ENCODE results near the gene ACOT7.

ACOT7 gene

DNA sequence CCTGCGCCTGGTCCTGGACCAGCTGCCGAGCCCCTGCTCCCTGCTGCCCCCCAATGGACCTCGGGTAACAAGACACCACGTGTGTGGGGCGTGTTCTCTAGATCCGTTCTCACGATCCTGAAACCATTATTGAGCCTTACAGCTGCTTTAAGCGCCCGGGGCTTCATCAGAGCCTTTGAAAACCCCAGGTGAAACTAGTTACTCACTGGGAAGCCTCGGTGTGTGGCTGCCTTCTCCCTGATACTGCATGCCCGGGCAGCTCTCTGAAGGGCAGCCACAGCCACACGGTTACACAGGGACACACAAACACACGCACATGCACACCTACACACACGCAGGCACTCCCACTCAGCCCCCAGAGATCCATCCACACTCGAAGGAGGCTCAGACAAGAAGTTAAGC, 20.9 kb upstream of the ACOT7 start:
- no peaks in the 10 kb centered on the region for H3K4me1 Mint-ChIP-seq
- no peaks in the 10 kb centered on the region for H3K36me3 Mint-ChIP-seq (ENCODE audit: low read depth)
- TF ChIP-seq, protein P1, sequence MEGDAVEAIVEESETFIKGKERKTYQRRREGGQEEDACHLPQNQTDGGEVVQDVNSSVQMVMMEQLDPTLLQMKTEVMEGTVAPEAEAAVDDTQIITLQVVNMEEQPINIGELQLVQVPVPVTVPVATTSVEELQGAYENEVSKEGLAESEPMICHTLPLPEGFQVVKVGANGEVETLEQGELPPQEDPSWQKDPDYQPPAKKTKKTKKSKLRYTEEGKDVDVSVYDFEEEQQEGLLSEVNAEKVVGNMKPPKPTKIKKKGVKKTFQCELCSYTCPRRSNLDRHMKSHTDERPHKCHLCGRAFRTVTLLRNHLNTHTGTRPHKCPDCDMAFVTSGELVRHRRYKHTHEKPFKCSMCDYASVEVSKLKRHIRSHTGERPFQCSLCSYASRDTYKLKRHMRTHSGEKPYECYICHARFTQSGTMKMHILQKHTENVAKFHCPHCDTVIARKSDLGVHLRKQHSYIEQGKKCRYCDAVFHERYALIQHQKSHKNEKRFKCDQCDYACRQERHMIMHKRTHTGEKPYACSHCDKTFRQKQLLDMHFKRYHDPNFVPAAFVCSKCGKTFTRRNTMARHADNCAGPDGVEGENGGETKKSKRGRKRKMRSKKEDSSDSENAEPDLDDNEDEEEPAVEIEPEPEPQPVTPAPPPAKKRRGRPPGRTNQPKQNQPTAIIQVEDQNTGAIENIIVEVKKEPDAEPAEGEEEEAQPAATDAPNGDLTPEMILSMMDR (IDR thresholded peaks at IDR 0.05; ENCODE audit: unreplicated experiment in 3 of 3) = peak; percentile 36 to 55 (median 46)
- peak overlapping the region in 1 of 3 experiments; percentile 60 for H3K27ac Mint-ChIP-seq
- no peaks in the 10 kb centered on the region for H3K9me3 Mint-ChIP-seq
- no peak overlapping the region for H3K4me3 Mint-ChIP-seq
- peaks cover 82% of the 10 kb centered on the region for H3K27me3 Mint-ChIP-seq (ENCODE audit: low read depth)

DNA sequence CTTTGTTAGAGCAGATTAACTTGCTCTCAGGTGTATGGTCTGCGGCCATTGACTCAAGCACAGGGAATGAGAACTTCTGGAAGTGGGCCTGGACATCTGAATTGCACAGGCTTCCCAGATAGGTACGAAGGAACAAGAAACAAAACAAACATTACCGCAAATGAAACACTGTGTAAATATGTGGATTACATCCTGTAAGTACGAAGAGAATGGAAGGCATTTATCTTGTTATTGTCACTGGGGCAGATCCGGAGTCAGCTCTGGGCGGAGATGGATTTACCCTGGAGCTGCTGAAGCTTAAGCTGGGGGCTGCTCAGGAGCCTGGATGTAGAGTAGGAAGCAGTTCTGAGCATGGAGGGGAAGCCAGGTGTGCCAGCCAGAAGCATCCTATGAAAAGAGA, 19.3 kb upstream of the ACOT7 start:
- Mint-ChIP-seq H3K27ac (no peak overlapping the region), H3K9me3 (no peaks in the 10 kb centered on the region), H3K36me3 (ENCODE audit: low read depth) (no peaks in the 10 kb centered on the region), H3K4me3 (no peak overlapping the region), H3K4me1 (no peaks in the 10 kb centered on the region), H3K27me3 (ENCODE audit: low read depth) (peaks cover 76% of the 10 kb centered on the region)
- TF ChIP-seq, protein P1 (IDR thresholded peaks at IDR 0.05; ENCODE audit: unreplicated experiment in 3 of 3) = no peak

- no peak overlapping the region for H3K4me3 Mint-ChIP-seq
- peaks cover 73% of the 10 kb centered on the region for H3K27me3 Mint-ChIP-seq (ENCODE audit: low read depth)
- H3K27ac Mint-ChIP-seq = no peak overlapping the region
- H3K36me3 Mint-ChIP-seq (ENCODE audit: low read depth) = no peaks in the 10 kb centered on the region
- H3K4me1 Mint-ChIP-seq = no peaks in the 10 kb centered on the region
- TF ChIP-seq, protein P1 (IDR thresholded peaks at IDR 0.05; ENCODE audit: unreplicated experiment in 3 of 3) = no peak
- no peaks in the 10 kb centered on the region for H3K9me3 Mint-ChIP-seq
These were observed 16.8 kb upstream of the ACOT7 start for GRCh38 chr1:6410248-6410893.

GRCh38 chr1:6409733-6410132, 16.2 kb upstream of the ACOT7 start:
- H3K27me3 Mint-ChIP-seq (ENCODE audit: low read depth) = peaks cover 73% of the 10 kb centered on the region

DNA sequence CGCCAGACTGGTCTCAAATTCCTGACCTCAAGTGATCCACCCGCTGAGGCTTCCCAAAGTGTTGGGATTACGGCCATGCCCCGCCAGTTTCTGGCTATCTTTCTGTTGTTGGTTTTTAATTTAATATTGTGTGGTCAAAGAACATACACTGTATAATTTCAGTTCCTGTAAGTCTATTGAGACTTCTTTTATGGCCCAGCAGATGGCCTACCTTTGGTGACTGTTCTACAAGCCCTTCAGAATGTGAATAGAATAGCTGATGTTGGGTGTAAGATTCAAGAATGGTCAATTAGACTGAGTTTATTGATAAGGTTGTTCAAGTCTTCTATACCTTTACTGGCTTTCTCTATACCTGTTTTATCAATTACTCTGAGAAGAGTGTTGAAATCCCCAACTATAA, 15.5 kb upstream of the ACOT7 start:
- Mint-ChIP-seq H3K9me3 (no peaks in the 10 kb centered on the region), H3K27ac (no peak overlapping the region), H3K4me3 (no peak overlapping the region), H3K36me3 (ENCODE audit: low read depth) (no peaks in the 10 kb centered on the region), H3K4me1 (no peaks in the 10 kb centered on the region), H3K27me3 (ENCODE audit: low read depth) (peaks cover 70% of the 10 kb centered on the region)
- TF ChIP-seq, protein P1 (IDR thresholded peaks at IDR 0.05; ENCODE audit: unreplicated experiment in 3 of 3) = no peak

More at GRCh38 chr1:6409733-6410132, 16.2 kb upstream of the ACOT7 start:
- Mint-ChIP-seq H3K9me3 (no peaks in the 10 kb centered on the region), H3K4me3 (no peak overlapping the region), H3K4me1 (no peaks in the 10 kb centered on the region), H3K36me3 (ENCODE audit: low read depth) (no peaks in the 10 kb centered on the region), H3K27ac (no peak overlapping the region)
- TF ChIP-seq, protein P1 (IDR thresholded peaks at IDR 0.05; ENCODE audit: unreplicated experiment in 3 of 3) = no peak

GRCh38 chr1:6408023-6408422, 14.5 kb upstream of the ACOT7 start:
- Mint-ChIP-seq H3K36me3 (ENCODE audit: low read depth) (no peaks in the 10 kb centered on the region), H3K27ac (no peak overlapping the region), H3K9me3 (no peaks in the 10 kb centered on the region), H3K27me3 (ENCODE audit: low read depth) (peaks cover 62% of the 10 kb centered on the region), H3K4me1 (no peaks in the 10 kb centered on the region), H3K4me3 (no peak overlapping the region)
- TF ChIP-seq, protein P1 (IDR thresholded peaks at IDR 0.05; ENCODE audit: unreplicated experiment in 3 of 3) = no peak
